ENCODE results near the gene RNASEH2B. TPM values are rescaled to one million over a fixed set of nuclear protein-coding genes. Genes with fewer than 3 reads are reported as not detected.

The RNASEH2B gene
- total RNA-seq, 1 donor: 43.1 TPM

GRCh38 chr13:50917572-50917971 is 8.0 kb downstream of the RNASEH2B start:
- TF ChIP-seq CTCF (IDR thresholded peaks at IDR 0.05; ENCODE audit: insufficient read depth, low read length): no peak
- no peak for DNase-seq (ENCODE audit: low read depth)
- H3K4me3 ChIP-seq (ENCODE audit: low read depth, low read length): no peak overlapping the region

GRCh38 chr13:50918567-50918966 is 9.0 kb downstream of the RNASEH2B start:
- no peak for DNase-seq (ENCODE audit: low read depth)
- no peak overlapping the region for H3K4me3 ChIP-seq (ENCODE audit: low read depth, low read length)
- no peak for TF ChIP-seq CTCF (IDR thresholded peaks at IDR 0.05; ENCODE audit: insufficient read depth, low read length)

- H3K4me3 ChIP-seq (ENCODE audit: low read depth, low read length): no peak overlapping the region
- no peak for TF ChIP-seq CTCF (IDR thresholded peaks at IDR 0.05; ENCODE audit: insufficient read depth, low read length)
- DNase-seq (ENCODE audit: low read depth): no peak
Observed at GRCh38 chr13:50919277-50919676, 9.7 kb downstream of the RNASEH2B start.

- TF ChIP-seq CTCF (IDR thresholded peaks at IDR 0.05; ENCODE audit: insufficient read depth, low read length): no peak
- DNase-seq (ENCODE audit: low read depth): no peak
- no peak overlapping the region for H3K4me3 ChIP-seq (ENCODE audit: low read depth, low read length)
Observed at GRCh38 chr13:50921706-50922105, 12.1 kb downstream of the RNASEH2B start.

- no peak overlapping the region for H3K4me3 ChIP-seq (ENCODE audit: low read depth, low read length)
- no peak for TF ChIP-seq CTCF (IDR thresholded peaks at IDR 0.05; ENCODE audit: insufficient read depth, low read length)
- no peak for DNase-seq (ENCODE audit: low read depth)
Observed at GRCh38 chr13:50923272-50923671, 13.7 kb downstream of the RNASEH2B start.

- no peak for TF ChIP-seq CTCF (IDR thresholded peaks at IDR 0.05; ENCODE audit: insufficient read depth, low read length)
- no peak for DNase-seq (ENCODE audit: low read depth)
- H3K4me3 ChIP-seq (ENCODE audit: low read depth, low read length): no peak overlapping the region
Observed at GRCh38 chr13:50924025-50924424, 14.4 kb downstream of the RNASEH2B start.

- TF ChIP-seq CTCF (IDR thresholded peaks at IDR 0.05; ENCODE audit: insufficient read depth, low read length): no peak
- no peak overlapping the region for H3K4me3 ChIP-seq (ENCODE audit: low read depth, low read length)
- no peak for DNase-seq (ENCODE audit: low read depth)
Observed at GRCh38 chr13:50927701-50928100, 18.1 kb downstream of the RNASEH2B start.

Measured in fibroblast of the aortic adventitia (primary cell).